ENCODE data around the gene GPHA2. TPM values are rescaled to one million over a fixed set of nuclear protein-coding genes. Genes with fewer than 3 reads are reported as not detected.

The GPHA2 gene
- total RNA-seq, 1 donor from 2014 or later, result not detected

- Histone ChIP-seq H3K36me3 (ENCODE audit: insufficient read depth, low read length) (no peaks in the 10 kb centered on the region), H3K27me3 (ENCODE audit: insufficient read depth, low read length) (no peaks in the 10 kb centered on the region), H3K4me3 (ENCODE audit: insufficient read depth, low read depth, low read length) (no peak overlapping the region), H3K79me2 (ENCODE audit: insufficient read depth, low read length) (peaks cover 12% of the 10 kb centered on the region), H3K9ac (ENCODE audit: low read length) (no peak overlapping the region), H4K20me1 (ENCODE audit: insufficient read depth, low read length) (peaks cover 7% of the 10 kb centered on the region), H3K4me2 (ENCODE audit: low read length) (no peak overlapping the region), H3K27ac (ENCODE audit: low read depth, low read length) (no peak overlapping the region), H3K4me1 (ENCODE audit: insufficient read depth, low read length) (peaks cover 21% of the 10 kb centered on the region), H3K9me3 (ENCODE audit: insufficient read depth, low read depth, low read length) (no peaks in the 10 kb centered on the region), H2AFZ (ENCODE audit: low read depth, low read length) (no peak overlapping the region)
- TF ChIP-seq EZH2 (IDR thresholded peaks at IDR 0.05; ENCODE audit: insufficient read depth, low read length) (no peak), CTCF (IDR thresholded peaks at IDR 0.05; ENCODE audit: insufficient read depth, low read depth, low read length) (no peak)
- Mint-ChIP-seq H3K4me1 (ENCODE audit: low read depth, unreplicated experiment) (peaks cover 3% of the 10 kb centered on the region), H3K27me3 (ENCODE audit: low read depth, unreplicated experiment) (no peaks in the 10 kb centered on the region), H3K27ac (ENCODE audit: unreplicated experiment) (no peak overlapping the region), H3K9me3 (ENCODE audit: unreplicated experiment) (no peaks in the 10 kb centered on the region), H3K36me3 (ENCODE audit: low read depth, unreplicated experiment) (no peaks in the 10 kb centered on the region), H3K4me3 (ENCODE audit: unreplicated experiment) (no peak overlapping the region)
- DNase-seq (ENCODE audit: low read depth) (no peak), FAIRE-seq (no peak)
These were observed 14.3 kb downstream of the GPHA2 start for GRCh38 chr11:64921384-64921783.

- no peak overlapping the region for H3K4me3 Mint-ChIP-seq (ENCODE audit: unreplicated experiment)
- H3K4me3 ChIP-seq (ENCODE audit: insufficient read depth, low read depth, low read length), result no peak overlapping the region
- no peak for TF ChIP-seq EZH2 (IDR thresholded peaks at IDR 0.05; ENCODE audit: insufficient read depth, low read length)
- TF ChIP-seq CTCF (IDR thresholded peaks at IDR 0.05; ENCODE audit: insufficient read depth, low read depth, low read length), result no peak
- no peak overlapping the region for H3K9ac ChIP-seq (ENCODE audit: low read length)
- no peaks in the 10 kb centered on the region for H3K9me3 ChIP-seq (ENCODE audit: insufficient read depth, low read depth, low read length)
- no peaks in the 10 kb centered on the region for H3K27me3 ChIP-seq (ENCODE audit: insufficient read depth, low read length)
- peaks cover 21% of the 10 kb centered on the region for H3K79me2 ChIP-seq (ENCODE audit: insufficient read depth, low read length)
- H3K27me3 Mint-ChIP-seq (ENCODE audit: low read depth, unreplicated experiment), result no peaks in the 10 kb centered on the region
- H3K9me3 Mint-ChIP-seq (ENCODE audit: unreplicated experiment), result no peaks in the 10 kb centered on the region
- H3K36me3 Mint-ChIP-seq (ENCODE audit: low read depth, unreplicated experiment), result no peaks in the 10 kb centered on the region
- H4K20me1 ChIP-seq (ENCODE audit: insufficient read depth, low read length), result no peaks in the 10 kb centered on the region
- FAIRE-seq, result no peak
- H3K4me1 Mint-ChIP-seq (ENCODE audit: low read depth, unreplicated experiment), result peaks cover 10% of the 10 kb centered on the region
- no peaks in the 10 kb centered on the region for H3K36me3 ChIP-seq (ENCODE audit: insufficient read depth, low read length)
- H3K27ac ChIP-seq (ENCODE audit: low read depth, low read length), result no peak overlapping the region
- peaks cover 28% of the 10 kb centered on the region for H3K4me1 ChIP-seq (ENCODE audit: insufficient read depth, low read length)
- H3K27ac Mint-ChIP-seq (ENCODE audit: unreplicated experiment), result no peak overlapping the region
- no peak for DNase-seq (ENCODE audit: low read depth)
- no peak overlapping the region for H3K4me2 ChIP-seq (ENCODE audit: low read length)
- no peak overlapping the region for H2AFZ ChIP-seq (ENCODE audit: low read depth, low read length)
These were observed 15.6 kb downstream of the GPHA2 start for GRCh38 chr11:64920124-64920523.

DNA sequence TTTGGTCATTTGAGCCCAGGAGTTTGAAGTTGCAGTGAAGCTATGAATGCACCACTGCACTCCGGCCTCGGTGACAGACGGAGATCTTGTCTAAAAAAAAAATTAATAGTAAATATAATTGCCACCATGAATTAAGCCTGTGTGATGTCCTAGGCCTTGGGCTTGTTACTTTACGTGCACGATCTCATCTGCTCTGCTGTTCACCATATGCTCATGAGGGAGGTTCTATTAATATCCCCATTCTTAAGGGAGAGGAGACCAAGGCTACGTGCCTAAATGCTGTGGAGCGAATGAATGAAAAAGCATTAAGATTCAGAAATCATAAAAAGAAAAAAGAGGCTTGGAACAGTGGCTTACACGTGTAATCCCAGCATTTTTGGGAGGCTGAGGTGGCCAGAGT, 16.1 kb downstream of the GPHA2 start:
- Mint-ChIP-seq H3K27ac (ENCODE audit: unreplicated experiment) (no peak overlapping the region), H3K9me3 (ENCODE audit: unreplicated experiment) (no peaks in the 10 kb centered on the region), H3K4me1 (ENCODE audit: low read depth, unreplicated experiment) (peaks cover 10% of the 10 kb centered on the region), H3K4me3 (ENCODE audit: unreplicated experiment) (no peak overlapping the region), H3K36me3 (ENCODE audit: low read depth, unreplicated experiment) (no peaks in the 10 kb centered on the region), H3K27me3 (ENCODE audit: low read depth, unreplicated experiment) (no peaks in the 10 kb centered on the region)
- Histone ChIP-seq H4K20me1 (ENCODE audit: insufficient read depth, low read length) (no peaks in the 10 kb centered on the region), H3K9me3 (ENCODE audit: insufficient read depth, low read depth, low read length) (no peaks in the 10 kb centered on the region), H3K9ac (ENCODE audit: low read length) (no peak overlapping the region), H2AFZ (ENCODE audit: low read depth, low read length) (no peak overlapping the region), H3K27ac (ENCODE audit: low read depth, low read length) (no peak overlapping the region), H3K4me1 (ENCODE audit: insufficient read depth, low read length) (peaks cover 26% of the 10 kb centered on the region), H3K4me3 (ENCODE audit: insufficient read depth, low read depth, low read length) (no peak overlapping the region), H3K4me2 (ENCODE audit: low read length) (no peak overlapping the region), H3K36me3 (ENCODE audit: insufficient read depth, low read length) (no peaks in the 10 kb centered on the region), H3K79me2 (ENCODE audit: insufficient read depth, low read length) (peaks cover 21% of the 10 kb centered on the region), H3K27me3 (ENCODE audit: insufficient read depth, low read length) (no peaks in the 10 kb centered on the region)
- DNase-seq (ENCODE audit: low read depth) (no peak), FAIRE-seq (no peak)
- TF ChIP-seq CTCF (IDR thresholded peaks at IDR 0.05; ENCODE audit: insufficient read depth, low read depth, low read length) (no peak), EZH2 (IDR thresholded peaks at IDR 0.05; ENCODE audit: insufficient read depth, low read length) (no peak)
